NCI-H510A (cell line): ENCODE data around the gene RUNX1.

Experiments used
- DNase-seq: peaks from one replicate; lab custom pipeline; 2025; lab: John Stamatoyannopoulos, UW

RUNX1 gene

DNA sequence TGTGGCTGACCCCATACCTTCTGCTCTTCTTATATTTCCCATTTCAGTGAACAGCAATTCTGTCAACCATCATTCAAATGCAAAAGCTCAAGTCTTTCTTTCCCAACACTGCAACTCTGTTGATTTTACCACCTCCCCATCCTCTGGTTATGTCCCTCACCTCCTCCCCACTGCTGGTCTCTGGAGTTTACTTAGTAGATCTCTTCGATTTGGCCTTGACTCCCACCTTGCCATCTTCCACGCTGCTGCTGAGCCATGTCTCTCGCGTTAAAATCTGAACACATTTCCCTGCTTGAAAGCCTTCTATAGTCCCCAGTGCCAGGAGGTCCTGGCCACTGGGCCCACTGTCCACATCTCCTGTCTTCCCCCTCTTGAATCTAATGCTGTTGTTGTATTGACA is 125.5 kb downstream of the RUNX1 start:
- DNase-seq: no peak

GRCh38 chr21:34923202-34923601 is 125.9 kb downstream of the RUNX1 start:
- no peak for DNase-seq

DNA sequence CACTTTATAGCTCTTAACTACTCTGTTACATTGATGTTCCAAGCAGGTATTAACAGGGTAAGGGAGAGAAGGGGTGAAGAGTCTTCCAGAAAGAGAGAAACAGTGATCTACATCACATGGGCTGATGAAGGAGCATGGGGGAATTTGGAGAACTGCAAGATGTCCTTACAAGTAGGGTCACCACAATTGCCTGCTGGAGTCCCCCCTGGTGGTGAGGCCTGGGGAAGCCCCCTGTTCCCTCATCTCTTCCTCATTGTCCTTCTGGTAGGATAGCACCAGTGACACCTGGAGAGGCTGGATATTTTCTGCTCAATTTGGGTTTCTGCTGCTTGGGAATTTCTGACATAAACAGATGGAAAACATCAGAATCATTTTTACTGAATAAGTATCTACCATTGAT is 126.6 kb downstream of the RUNX1 start:
- DNase-seq: no peak

DNA sequence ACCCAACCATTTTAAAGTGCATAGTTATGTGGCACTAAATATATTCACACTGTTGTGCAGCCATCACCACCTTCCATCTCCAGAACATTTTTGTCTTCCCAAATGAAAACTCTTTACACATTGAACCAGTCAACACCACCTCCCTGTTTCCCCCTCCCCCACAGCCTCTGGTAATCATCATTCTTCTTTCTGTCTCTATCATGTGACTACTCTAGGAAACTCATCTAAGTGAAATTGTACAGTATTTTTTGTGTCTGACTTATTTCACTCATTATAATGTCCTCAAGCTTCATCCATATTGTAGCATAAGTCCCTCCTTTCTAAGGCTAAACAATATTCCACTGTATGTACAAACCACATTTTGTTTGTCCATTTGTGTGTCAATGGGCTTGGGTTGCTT is 128.0 kb downstream of the RUNX1 start:
- no peak for DNase-seq

DNA sequence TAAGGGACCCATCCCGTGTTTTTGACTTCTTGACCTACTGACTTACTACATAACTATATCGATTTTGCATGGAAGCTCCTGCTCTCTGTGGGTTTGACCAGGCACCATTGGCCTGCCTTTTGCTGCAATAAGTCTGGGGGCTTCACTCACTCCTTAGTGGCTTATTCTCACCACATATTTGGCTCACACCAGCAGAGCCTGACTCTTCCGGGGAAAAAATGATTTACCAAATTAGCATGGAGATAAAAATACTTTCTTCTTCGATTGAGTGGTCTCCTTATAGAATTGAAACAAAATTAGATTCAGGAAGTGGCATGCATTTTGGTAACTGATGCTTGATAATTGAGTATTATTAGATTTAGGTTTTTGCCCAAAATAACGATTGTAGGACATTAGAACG is 129.7 kb downstream of the RUNX1 start:
- no peak for DNase-seq

DNA sequence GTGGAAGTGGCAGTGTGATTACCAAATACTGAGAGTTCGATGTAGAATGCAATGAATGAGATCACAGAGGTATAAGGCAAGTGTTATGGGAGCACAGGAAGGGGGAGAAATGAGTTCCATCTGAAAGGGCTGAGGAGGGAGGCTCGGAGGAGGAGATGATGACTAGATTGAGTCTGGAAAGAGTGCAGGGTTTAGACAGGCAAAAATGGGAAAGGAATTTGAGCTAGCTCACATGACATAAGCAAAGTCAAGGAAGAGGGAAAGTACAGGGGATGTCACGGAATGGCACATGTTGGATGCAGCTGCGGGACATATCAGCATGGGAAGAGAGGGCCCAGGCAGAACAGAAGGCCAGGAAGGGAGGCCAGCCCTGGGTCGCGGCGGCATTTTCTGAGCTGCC is 132.7 kb downstream of the RUNX1 start:
- DNase-seq: no peak

- DNase-seq: no peak
Observed at GRCh38 chr21:34915364-34915841, 133.7 kb downstream of the RUNX1 start.

GRCh38 chr21:34914239-34914638 is 134.9 kb downstream of the RUNX1 start:
- DNase-seq: no peak

DNA sequence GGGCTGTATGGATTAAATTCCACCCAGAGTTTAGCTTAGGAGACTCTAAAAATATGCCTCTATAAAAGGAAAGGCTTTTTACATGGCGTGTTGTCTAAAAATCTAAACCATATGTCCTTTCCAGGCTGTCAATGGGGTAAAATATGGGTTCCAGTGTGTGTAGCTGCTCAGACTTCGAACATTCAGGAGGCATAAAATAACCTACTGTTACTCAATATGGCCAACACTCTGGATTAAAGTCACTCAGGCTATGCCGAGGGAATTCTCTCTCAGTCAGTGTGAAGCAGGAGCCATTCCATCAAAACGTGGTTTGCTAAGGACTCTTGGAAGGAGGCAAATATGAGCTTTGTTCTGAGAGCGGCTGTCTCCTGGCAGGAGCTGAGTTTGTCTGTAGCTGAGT is 135.3 kb downstream of the RUNX1 start:
- DNase-seq: no peak

DNA sequence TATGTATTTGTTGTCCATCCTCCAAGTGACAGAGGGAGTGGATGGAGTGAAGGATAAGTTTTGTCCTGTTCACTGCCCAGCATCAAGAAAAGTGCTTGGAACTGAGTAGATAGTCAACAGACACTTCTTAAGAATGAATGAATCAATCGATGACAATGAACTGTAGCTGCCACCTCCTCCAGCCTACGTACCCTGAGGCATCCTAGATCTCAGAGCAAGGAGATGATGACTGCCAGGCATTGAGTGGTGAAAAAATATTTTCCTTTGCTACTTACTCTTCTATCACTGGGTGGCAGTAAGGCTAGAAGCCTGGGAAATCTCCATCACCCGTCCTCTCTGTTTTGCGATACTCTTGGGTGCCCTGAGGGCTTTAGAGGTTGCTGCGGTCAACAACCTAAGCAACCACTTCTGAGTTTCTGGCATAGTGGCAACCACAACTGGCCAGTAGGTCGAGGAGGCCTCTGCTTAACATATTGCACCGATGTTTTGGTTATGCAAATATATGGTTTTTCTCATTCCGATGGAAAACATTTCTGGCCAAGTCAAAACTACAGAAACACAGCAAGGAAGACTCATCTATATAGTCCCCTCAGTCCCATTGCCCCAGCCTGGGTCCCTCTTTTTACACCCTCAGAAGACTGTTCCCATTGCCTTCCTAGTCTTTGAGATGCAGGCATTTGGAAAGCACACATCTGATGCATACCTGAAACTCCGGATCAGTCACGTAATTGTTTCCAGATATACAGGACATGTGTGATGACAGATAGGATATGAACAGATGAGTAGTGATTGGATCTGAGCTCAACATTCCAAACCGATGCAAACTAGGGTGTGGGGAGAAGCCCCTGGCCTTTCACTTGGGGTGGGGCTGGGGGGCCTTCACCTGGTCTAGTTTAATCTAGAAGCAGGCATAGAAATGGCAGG is 136.8 kb downstream of the RUNX1 start:
- DNase-seq: no peak

GRCh38 chr21:34911360-34911759 is 137.7 kb downstream of the RUNX1 start:
- DNase-seq: no peak

DNA sequence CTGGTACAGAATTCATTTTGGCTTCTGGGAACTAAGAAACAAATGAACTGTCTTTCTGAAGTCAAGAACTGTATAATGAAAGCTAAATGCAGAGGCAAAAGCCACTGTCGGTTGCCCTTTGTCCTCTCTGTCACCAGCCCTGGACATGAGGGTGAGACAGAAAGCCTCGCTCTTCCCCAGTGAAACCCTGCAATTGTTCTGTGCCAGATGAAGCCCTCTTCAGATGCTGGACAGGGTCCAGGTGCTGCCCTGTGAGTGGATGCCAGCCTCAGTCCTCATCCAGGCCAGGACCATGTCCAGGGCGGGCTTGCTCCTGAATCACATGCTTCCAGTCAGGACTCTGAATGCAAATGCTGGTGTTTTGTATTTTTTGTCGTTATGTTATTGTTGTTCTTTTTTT is 138.7 kb downstream of the RUNX1 start:
- DNase-seq: no peak

DNA sequence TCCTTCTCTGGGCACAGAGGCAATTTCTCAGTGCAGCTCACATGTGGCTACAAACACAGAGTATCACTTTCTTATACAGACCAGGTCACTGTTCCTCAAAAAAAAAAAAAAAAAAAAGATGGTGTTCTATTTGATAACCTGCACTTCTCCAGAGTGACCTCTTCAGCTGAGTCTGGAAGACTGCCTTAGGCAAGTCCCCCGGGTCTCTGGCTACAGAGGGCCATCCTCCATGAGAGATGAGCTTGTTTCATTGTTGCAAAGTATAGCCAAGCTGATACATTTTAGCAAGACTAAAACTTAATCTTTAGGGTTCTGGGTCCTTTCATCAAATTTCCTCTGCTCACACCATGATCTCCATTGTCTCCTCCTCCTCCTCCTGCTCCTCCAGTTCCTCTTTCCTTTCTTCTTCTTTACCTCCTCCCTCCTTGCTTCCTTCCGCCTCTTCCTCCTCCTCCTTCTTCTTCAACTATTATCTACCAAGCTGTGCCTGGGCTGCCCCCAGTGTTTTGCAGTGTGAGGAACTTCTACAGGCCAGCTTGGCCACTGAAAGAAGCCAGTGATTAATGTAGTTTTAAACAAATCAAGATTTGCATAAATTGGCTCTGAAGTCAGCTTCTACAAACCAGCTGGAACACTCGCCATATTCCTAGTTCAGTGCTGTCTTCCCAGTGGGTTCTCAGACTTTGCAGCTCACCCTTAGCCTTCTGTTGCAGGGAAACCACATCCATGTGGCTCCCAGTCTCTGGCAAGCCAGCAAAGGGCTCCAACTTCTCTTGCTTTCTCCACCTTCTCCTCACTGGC is 139.4 kb downstream of the RUNX1 start:
- DNase-seq: no peak

GRCh38 chr21:34908419-34909055 is 140.6 kb downstream of the RUNX1 start:
- no peak for DNase-seq

DNA sequence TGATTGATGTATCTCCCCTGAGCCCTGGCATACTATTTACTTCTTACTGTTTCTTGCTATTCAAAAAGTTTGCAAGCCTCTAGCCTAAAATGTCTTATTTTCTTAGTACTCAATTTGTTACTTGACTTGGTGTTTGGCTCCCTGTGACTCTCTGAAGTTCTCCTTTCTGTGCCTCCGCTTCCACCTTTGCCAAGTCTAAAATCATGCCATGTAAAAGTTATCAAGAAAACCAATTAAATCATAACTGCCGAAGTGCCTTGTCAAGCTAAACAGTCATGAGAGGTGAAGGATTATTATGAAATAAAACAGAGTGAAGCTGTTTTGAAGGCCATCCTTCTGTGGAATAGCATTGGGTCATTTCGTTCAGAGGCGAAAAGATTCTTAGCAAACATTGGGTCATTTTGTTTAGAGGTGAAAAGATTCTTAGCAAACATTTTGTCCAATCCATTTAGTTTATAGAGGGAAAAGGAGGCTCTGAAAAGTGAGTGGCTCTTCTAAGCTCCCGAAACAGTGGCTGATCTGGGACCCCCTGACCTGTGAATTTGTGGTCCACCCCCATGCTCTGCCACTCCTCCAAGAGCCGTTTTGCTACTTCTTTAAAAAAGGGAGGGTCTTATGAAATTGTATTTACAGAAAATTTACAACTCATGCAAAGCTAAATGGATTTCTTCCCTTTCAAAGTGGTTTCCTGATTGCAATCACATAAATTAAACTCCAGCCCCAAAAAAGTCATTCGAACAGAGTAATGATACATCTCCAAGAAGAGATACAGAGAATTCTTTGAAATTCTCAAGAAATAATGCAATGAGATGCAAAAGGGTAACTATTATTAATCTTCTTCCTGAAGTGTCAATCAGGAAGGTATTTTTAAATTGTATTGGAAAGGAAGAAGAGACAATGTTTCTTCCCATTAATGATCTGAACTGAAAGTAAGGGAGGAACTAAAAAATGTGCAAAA is 141.4 kb downstream of the RUNX1 start:
- DNase-seq: no peak

- DNase-seq: no peak
Observed at GRCh38 chr21:34906401-34906800, 142.7 kb downstream of the RUNX1 start.

DNA sequence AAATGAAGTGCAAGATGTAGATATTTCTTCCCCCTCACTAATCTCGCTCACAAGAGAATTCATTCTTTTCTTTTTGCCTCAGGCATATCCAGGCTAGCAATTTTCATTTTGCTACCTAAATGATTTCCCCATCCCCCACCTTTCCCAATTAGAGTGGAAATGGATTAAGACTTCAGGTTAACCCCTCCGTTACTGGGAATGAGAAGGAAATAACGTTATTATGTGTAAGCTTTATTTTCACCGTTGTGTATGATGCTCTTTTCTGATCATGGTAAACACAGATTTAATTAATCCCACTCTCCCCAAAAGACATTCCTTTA is 143.9 kb downstream of the RUNX1 start:
- DNase-seq: no peak

DNA sequence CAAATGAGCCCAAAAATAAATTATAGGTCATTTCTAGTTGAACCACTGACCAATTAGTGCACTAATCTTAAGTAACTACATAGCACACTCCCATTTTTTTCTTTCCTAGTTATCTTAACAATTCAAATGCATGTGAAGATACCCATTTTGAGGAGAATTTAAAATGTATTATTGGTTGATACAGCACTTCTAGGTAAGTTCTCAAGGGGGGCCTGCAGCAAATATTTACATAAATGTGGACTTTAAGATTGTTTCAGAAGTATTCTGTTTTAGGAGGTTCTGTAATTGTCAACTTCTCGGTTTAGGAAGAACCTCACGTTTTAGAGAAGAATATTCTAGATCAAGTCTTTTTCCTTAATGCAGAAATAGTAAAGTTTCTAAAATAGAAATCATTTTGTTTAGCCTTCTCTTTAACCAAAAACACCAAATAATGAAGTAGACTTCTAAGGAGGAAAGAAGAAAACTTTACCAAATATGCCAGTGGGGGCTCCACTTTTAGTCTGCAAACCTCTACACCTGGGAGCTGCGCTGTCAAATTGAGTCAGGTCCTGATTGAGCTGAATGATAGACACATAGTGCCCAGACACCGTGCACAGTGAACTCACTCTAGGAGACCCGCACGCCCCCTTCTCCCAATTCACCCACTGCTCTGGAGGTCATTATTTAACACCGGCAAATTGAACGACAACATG is 144.4 kb downstream of the RUNX1 start:
- DNase-seq: no peak

DNA sequence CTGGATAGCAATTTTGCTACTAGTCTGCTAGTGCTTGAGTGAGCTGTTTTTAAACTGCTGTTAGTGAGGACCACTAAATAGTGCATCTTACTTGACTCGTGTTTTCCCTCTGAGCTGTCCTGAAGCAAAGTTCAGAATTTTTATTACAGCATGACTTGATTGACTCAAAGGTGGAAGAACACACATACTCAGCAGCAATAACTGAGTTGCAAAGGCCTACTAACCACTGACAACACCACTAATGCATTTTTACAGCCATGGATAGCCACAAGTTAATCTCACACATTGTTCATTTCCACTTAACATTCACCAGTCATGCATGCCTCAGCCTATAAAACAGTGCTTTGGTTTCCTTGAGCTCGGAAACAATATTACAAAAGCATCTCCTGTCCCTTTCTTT is 148.7 kb downstream of the RUNX1 start:
- no peak for DNase-seq

DNA sequence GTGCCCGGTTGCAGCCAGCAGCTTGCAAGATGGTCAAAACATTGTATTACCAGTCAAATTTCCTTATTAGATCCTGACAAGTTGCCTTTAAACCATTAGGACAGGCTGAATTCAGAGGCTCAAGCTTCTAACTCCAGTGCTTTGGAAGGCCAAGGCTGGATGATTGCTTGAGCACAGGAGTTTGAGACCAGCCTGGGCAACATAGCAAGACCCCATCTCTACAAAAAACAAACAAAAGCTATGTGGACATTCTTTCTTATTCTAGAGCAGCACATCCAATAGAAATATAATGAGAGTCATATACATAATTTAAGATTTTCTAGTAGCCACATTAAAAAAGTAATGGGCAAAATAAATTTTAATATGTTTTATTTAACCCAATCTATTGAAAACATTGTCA is 149.3 kb downstream of the RUNX1 start:
- no peak for DNase-seq

- no peak for DNase-seq
Observed at GRCh38 chr21:34899302-34899701, 149.8 kb downstream of the RUNX1 start.
